Parathyroid adenoma (tissue), 2 donors: ENCODE results near the gene GGN.

Experiments used
- H2AFZ ChIP-seq: fragments of 300-600 bp; sonication (generic); one replicate; pipeline ENCODE4 v1.7.0; 2017; ENCODE audit warnings: antibody characterized with exemption, mild to moderate bottlenecking
- H3K27ac ChIP-seq: fragments of 300-600 bp; sonication (generic); one replicate; pipeline ENCODE4 v1.7.0; 2017
- H3K27me3 ChIP-seq: fragments of 300-600 bp; sonication (generic); one replicate; pipeline ENCODE4 v1.7.0; 2017; ENCODE audit warnings: low read length; ENCODE audit not compliant: control insufficient read depth, insufficient read depth
- H3K36me3 ChIP-seq: fragments of 300-600 bp; sonication (generic); one replicate; pipeline ENCODE4 v1.7.0; 2017; ENCODE audit warnings: low read length; ENCODE audit not compliant: control insufficient read depth, insufficient read depth
- H3K4me1 ChIP-seq: fragments of 300-600 bp; sonication (generic); one replicate; pipeline ENCODE4 v1.7.0; 2017; ENCODE audit warnings: control low read depth
- H3K4me2 ChIP-seq: fragments of 300-600 bp; sonication (generic); one replicate; pipeline ENCODE4 v1.7.0; 2017; ENCODE audit warnings: low read length
- H3K4me3 ChIP-seq: fragments of 300-600 bp; sonication (generic); one replicate; pipeline ENCODE4 v1.7.0; 2017; ENCODE audit warnings: low read depth, low read length
- H3K79me2 ChIP-seq: fragments of 300-600 bp; sonication (generic); one replicate; pipeline ENCODE4 v1.7.0; 2017; ENCODE audit warnings: control low read depth
- H3K9ac ChIP-seq: fragments of 300-600 bp; sonication (generic); one replicate; pipeline ENCODE4 v1.7.0; 2017; ENCODE audit warnings: mild to moderate bottlenecking
- H3K9me3 ChIP-seq: fragments of 300-600 bp; sonication (generic); one replicate; pipeline ENCODE4 v1.7.0; 2017; ENCODE audit warnings: low read length; ENCODE audit not compliant: control insufficient read depth
- TF ChIP-seq, protein P1 (sequence below): fragments of 300-600 bp; sonication (generic); IDR thresholded peaks from one replicate; pipeline ENCODE4 v1.7.0; 2017; ENCODE audit warnings: antibody characterized with exemption, mild to moderate bottlenecking
- donor health status: primary hyperparathyroidism.

The GGN gene

DNA sequence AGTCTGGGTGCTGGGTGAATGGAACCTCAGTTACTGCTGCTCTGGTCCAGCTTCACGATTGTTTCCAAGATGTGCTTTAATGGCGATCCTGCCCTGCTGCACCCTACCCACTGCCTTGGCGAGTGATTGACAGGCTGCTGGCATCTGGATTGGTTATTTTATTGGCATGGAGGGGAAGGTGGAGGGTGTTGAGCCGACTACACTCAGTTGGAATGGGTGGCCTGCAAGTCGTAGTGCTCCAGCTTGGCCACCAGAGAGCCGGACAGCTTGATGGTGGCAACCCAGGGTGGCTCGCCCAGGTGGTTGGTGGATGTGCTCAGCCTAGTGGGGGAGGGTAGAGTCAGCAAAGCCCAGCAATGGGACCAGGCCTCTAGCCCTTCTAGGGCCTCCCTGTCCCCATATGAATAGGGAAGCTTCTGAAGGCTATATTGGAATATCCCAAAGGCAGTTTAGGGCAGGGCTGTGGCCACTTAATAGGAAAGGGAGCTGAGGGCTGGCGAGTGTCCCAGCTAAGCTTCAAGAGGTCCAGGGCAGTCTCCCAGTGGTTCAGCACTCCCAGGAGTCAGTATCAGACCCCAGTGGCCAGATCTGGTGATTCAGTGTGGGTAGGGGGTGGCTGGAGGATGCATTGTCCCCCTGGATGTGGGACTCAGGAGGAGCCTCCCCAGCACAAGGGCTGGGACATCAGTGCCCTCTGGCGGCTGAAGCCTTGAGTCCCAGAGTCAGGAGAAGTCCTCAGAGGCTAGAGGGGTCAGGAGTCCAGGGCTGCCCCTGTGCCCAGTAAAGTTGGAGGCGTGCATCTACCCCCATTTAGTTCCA, 3.4 kb downstream of the GGN start:
- H3K4me2 ChIP-seq, result no peak overlapping the region
- no peaks in the 10 kb centered on the region for H3K36me3 ChIP-seq
- peaks cover 5% of the 10 kb centered on the region for H3K79me2 ChIP-seq
- H3K9ac ChIP-seq, result no peak overlapping the region
- TF ChIP-seq, protein P1, sequence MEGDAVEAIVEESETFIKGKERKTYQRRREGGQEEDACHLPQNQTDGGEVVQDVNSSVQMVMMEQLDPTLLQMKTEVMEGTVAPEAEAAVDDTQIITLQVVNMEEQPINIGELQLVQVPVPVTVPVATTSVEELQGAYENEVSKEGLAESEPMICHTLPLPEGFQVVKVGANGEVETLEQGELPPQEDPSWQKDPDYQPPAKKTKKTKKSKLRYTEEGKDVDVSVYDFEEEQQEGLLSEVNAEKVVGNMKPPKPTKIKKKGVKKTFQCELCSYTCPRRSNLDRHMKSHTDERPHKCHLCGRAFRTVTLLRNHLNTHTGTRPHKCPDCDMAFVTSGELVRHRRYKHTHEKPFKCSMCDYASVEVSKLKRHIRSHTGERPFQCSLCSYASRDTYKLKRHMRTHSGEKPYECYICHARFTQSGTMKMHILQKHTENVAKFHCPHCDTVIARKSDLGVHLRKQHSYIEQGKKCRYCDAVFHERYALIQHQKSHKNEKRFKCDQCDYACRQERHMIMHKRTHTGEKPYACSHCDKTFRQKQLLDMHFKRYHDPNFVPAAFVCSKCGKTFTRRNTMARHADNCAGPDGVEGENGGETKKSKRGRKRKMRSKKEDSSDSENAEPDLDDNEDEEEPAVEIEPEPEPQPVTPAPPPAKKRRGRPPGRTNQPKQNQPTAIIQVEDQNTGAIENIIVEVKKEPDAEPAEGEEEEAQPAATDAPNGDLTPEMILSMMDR, result no peak
- no peak overlapping the region for H2AFZ ChIP-seq
- no peaks in the 10 kb centered on the region for H3K27me3 ChIP-seq
- no peak overlapping the region for H3K27ac ChIP-seq
- H3K9me3 ChIP-seq, result no peaks in the 10 kb centered on the region
- no peak overlapping the region for H3K4me3 ChIP-seq
- no peaks in the 10 kb centered on the region for H3K4me1 ChIP-seq

DNA sequence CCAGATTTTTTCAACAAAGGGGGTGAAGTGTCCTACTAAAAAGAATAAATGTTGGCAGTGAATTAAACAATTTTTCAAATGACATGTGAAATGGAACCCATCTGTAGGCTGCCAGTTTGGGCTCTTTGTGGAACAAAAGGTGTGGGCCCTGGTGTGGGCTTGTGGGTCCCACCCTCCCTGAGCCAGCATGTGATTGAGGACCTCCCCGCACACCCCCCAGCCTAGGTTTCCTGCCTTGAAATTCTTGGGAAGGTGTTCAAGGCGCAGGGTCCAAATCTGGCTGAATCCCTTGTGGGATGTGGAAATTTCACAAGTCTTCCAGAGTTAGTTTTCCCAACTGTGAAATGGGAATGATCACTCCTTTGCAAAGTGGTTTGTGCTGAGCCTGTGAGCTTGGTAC, 4.1 kb downstream of the GGN start:
- H3K27me3 ChIP-seq, result no peaks in the 10 kb centered on the region
- no peak overlapping the region for H3K27ac ChIP-seq
- H3K4me3 ChIP-seq, result no peak overlapping the region
- no peaks in the 10 kb centered on the region for H3K9me3 ChIP-seq
- H3K36me3 ChIP-seq, result no peaks in the 10 kb centered on the region
- TF ChIP-seq, protein P1, result no peak
- H3K79me2 ChIP-seq, result peaks cover 12% of the 10 kb centered on the region
- no peak overlapping the region for H3K9ac ChIP-seq
- no peak overlapping the region for H3K4me2 ChIP-seq
- no peak overlapping the region for H2AFZ ChIP-seq
- H3K4me1 ChIP-seq, result no peaks in the 10 kb centered on the region

DNA sequence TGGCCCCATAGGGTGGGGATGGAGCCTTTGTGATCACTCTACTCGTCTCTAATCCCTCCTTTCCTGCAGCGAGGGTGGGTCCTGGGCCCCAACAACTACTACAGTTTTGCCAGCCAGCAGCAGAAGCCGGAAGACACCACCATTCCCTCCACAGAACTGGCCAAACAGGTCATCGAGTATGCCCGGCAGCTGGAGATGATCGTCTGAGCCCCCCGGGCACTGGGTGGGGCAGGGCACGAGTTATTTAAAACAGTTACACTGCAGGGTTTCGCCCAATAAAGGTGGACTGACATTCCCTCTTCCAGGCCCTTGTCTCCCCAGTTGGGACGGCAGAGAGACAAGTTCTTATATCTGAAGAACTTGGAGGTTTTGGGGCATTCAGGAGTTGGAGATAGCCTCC, 4.7 kb downstream of the GGN start:
- Histone ChIP-seq H3K9me3 (no peaks in the 10 kb centered on the region), H3K27me3 (no peaks in the 10 kb centered on the region), H3K4me2 (no peak overlapping the region), H3K27ac (no peak overlapping the region), H3K4me1 (no peaks in the 10 kb centered on the region), H3K4me3 (no peak overlapping the region), H2AFZ (no peak overlapping the region), H3K9ac (no peak overlapping the region), H3K79me2 (peaks cover 14% of the 10 kb centered on the region), H3K36me3 (no peaks in the 10 kb centered on the region)
- TF ChIP-seq, protein P1, result no peak

DNA sequence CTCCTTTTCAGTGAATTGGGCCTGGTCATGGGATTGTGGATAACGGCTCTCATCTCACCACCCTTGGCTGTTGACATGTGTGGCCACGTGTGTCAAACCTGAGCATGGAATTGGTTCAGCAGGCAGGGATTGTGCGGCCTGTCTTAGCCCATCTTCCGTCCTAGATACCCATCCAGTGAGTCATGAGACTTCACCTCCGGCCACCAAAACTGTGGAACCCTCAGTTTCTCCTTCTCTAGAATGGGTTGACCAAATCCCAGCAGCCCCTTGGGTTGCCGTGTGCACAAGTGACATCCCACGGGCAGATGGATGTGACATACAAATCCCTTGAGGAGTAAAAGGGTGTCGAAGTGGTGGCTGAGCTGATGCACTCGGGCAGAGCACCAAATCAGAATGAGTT, 6.7 kb downstream of the GGN start:
- H3K4me2 ChIP-seq, result no peak overlapping the region
- no peak overlapping the region for H3K9ac ChIP-seq
- peaks cover 1% of the 10 kb centered on the region for H3K4me1 ChIP-seq
- no peak overlapping the region for H3K4me3 ChIP-seq
- H3K79me2 ChIP-seq, result peaks cover 33% of the 10 kb centered on the region
- no peaks in the 10 kb centered on the region for H3K9me3 ChIP-seq
- H3K27me3 ChIP-seq, result no peaks in the 10 kb centered on the region
- TF ChIP-seq, protein P1, result no peak
- no peak overlapping the region for H3K27ac ChIP-seq
- H2AFZ ChIP-seq, result no peak overlapping the region
- H3K36me3 ChIP-seq, result no peaks in the 10 kb centered on the region

- Histone ChIP-seq H3K27ac (no peak overlapping the region), H3K4me1 (peaks cover 6% of the 10 kb centered on the region), H2AFZ (no peak overlapping the region), H3K9me3 (no peaks in the 10 kb centered on the region), H3K27me3 (no peaks in the 10 kb centered on the region), H3K36me3 (no peaks in the 10 kb centered on the region), H3K9ac (no peak overlapping the region), H3K4me2 (no peak overlapping the region), H3K79me2 (peaks cover 43% of the 10 kb centered on the region), H3K4me3 (no peak overlapping the region)
- TF ChIP-seq, protein P1, result no peak
These were observed 9.0 kb downstream of the GGN start for GRCh38 chr19:38378866-38379265.
